ENCODE data around the gene BANF2. TPM values are rescaled to one million over a fixed set of nuclear protein-coding genes. Genes with fewer than 3 reads are reported as not detected.

BANF2 gene
- total and polyA plus RNA-seq, 2 experiments from 2014 or later = not detected

- no peaks in the 10 kb centered on the region for H3K36me3 ChIP-seq (replicated peaks; ENCODE audit: insufficient read depth, low read depth)
- H3K4me1 ChIP-seq (ENCODE audit: insufficient read depth) = peaks cover 39% of the 10 kb centered on the region
- H3K9me3 ChIP-seq (ENCODE audit: low read depth) = no peaks in the 10 kb centered on the region
- no peaks in the 10 kb centered on the region for H3K9me2 ChIP-seq (replicated peaks; ENCODE audit: insufficient read depth)
- no peak for DNase-seq (ENCODE audit: low spot score)
- peaks cover 100% of the 10 kb centered on the region for H4K20me1 ChIP-seq (ENCODE audit: insufficient read depth, poor library complexity, severe bottlenecking)
- no peak overlapping the region for H3K4me2 ChIP-seq
- H2AFZ ChIP-seq = no peak overlapping the region
- 82% methylated on average over 9 of the region's 9 CpGs for WGBS (ENCODE audit: low lambda C conversion rate, missing lambda C conversion rate)
- no peaks in the 10 kb centered on the region for H3K27me3 ChIP-seq
- H3K27ac ChIP-seq = peak overlapping the region; percentile 26
- peaks cover 100% of the 10 kb centered on the region for H3K79me2 ChIP-seq
- H3K4me3 ChIP-seq = no peak overlapping the region
- TF ChIP-seq CTCF (IDR thresholded peaks at IDR 0.05; ENCODE audit: poor library complexity) = no peak
- TF ChIP-seq EZH2 (IDR thresholded peaks at IDR 0.05; ENCODE audit: borderline replicate concordance) = no peak
- no peak for TF ChIP-seq EZH2phosphoT487 (IDR thresholded peaks at IDR 0.05; ENCODE audit: low read depth, severe bottlenecking, unreplicated experiment)
These were observed 24.8 kb upstream of the BANF2 start for GRCh38 chr20:17674722-17675518.

- H3K9me2 ChIP-seq (replicated peaks; ENCODE audit: insufficient read depth) = no peaks in the 10 kb centered on the region
- no peak for DNase-seq (ENCODE audit: low spot score)
- peaks cover 100% of the 10 kb centered on the region for H4K20me1 ChIP-seq (ENCODE audit: insufficient read depth, poor library complexity, severe bottlenecking)
- H3K4me2 ChIP-seq = no peak overlapping the region
- no peaks in the 10 kb centered on the region for H3K36me3 ChIP-seq (replicated peaks; ENCODE audit: insufficient read depth, low read depth)
- H3K4me1 ChIP-seq (ENCODE audit: insufficient read depth) = peaks cover 43% of the 10 kb centered on the region
- H2AFZ ChIP-seq = no peak overlapping the region
- WGBS (ENCODE audit: low lambda C conversion rate, missing lambda C conversion rate) = 94% methylated on average over 13 of the region's 13 CpGs
- no peak overlapping the region for H3K4me3 ChIP-seq
- no peaks in the 10 kb centered on the region for H3K27me3 ChIP-seq
- H3K79me2 ChIP-seq = peaks cover 100% of the 10 kb centered on the region
- TF ChIP-seq CTCF (IDR thresholded peaks at IDR 0.05; ENCODE audit: poor library complexity) (no peak), EZH2phosphoT487 (IDR thresholded peaks at IDR 0.05; ENCODE audit: low read depth, severe bottlenecking, unreplicated experiment) (no peak), EZH2 (IDR thresholded peaks at IDR 0.05; ENCODE audit: borderline replicate concordance) (no peak)
- H3K27ac ChIP-seq = peak overlapping the region; percentile 26
- H3K9me3 ChIP-seq (ENCODE audit: low read depth) = no peaks in the 10 kb centered on the region
These were observed 24.0 kb upstream of the BANF2 start for GRCh38 chr20:17675519-17676377.

GRCh38 chr20:17676378-17676759 is 23.4 kb upstream of the BANF2 start:
- peaks cover 96% of the 10 kb centered on the region for H4K20me1 ChIP-seq (ENCODE audit: insufficient read depth, poor library complexity, severe bottlenecking)
- H3K36me3 ChIP-seq (replicated peaks; ENCODE audit: insufficient read depth, low read depth) = no peaks in the 10 kb centered on the region
- H3K27me3 ChIP-seq = no peaks in the 10 kb centered on the region
- DNase-seq (ENCODE audit: low spot score) = no peak
- H3K9me2 ChIP-seq (replicated peaks; ENCODE audit: insufficient read depth) = no peaks in the 10 kb centered on the region
- no peak overlapping the region for H2AFZ ChIP-seq
- H3K4me1 ChIP-seq (ENCODE audit: insufficient read depth) = peaks cover 43% of the 10 kb centered on the region
- TF ChIP-seq EZH2 (IDR thresholded peaks at IDR 0.05; ENCODE audit: borderline replicate concordance) (no peak), EZH2phosphoT487 (IDR thresholded peaks at IDR 0.05; ENCODE audit: low read depth, severe bottlenecking, unreplicated experiment) (no peak)
- H3K79me2 ChIP-seq = peaks cover 96% of the 10 kb centered on the region
- no peak overlapping the region for H3K4me2 ChIP-seq
- H3K9me3 ChIP-seq (ENCODE audit: low read depth) = no peaks in the 10 kb centered on the region
- no peak overlapping the region for H3K4me3 ChIP-seq
- 94% methylated on average over 4 of the region's 4 CpGs for WGBS (ENCODE audit: low lambda C conversion rate, missing lambda C conversion rate)
- peak overlapping the region; percentile 26 for H3K27ac ChIP-seq

- no peak overlapping the region for H3K4me3 ChIP-seq
- TF ChIP-seq CTCF (IDR thresholded peaks at IDR 0.05; ENCODE audit: poor library complexity) = no peak
- no peak for TF ChIP-seq EZH2phosphoT487 (IDR thresholded peaks at IDR 0.05; ENCODE audit: low read depth, severe bottlenecking, unreplicated experiment)
- TF ChIP-seq EZH2 (IDR thresholded peaks at IDR 0.05; ENCODE audit: borderline replicate concordance) = no peak
- H3K36me3 ChIP-seq (replicated peaks; ENCODE audit: insufficient read depth, low read depth) = no peaks in the 10 kb centered on the region
- no peak for DNase-seq (ENCODE audit: low spot score)
- H3K9me2 ChIP-seq (replicated peaks; ENCODE audit: insufficient read depth) = no peaks in the 10 kb centered on the region
- H3K79me2 ChIP-seq = peaks cover 92% of the 10 kb centered on the region
- no peaks in the 10 kb centered on the region for H3K9me3 ChIP-seq (ENCODE audit: low read depth)
- no peak overlapping the region for H2AFZ ChIP-seq
- peaks cover 43% of the 10 kb centered on the region for H3K4me1 ChIP-seq (ENCODE audit: insufficient read depth)
- 86% methylated on average over 2 of the region's 2 CpGs for WGBS (ENCODE audit: low lambda C conversion rate, missing lambda C conversion rate)
- H3K27me3 ChIP-seq = no peaks in the 10 kb centered on the region
- H4K20me1 ChIP-seq (ENCODE audit: insufficient read depth, poor library complexity, severe bottlenecking) = peaks cover 90% of the 10 kb centered on the region
- H3K27ac ChIP-seq = peak overlapping the region; percentile 26
- H3K4me2 ChIP-seq = no peak overlapping the region
These were observed 22.8 kb upstream of the BANF2 start for GRCh38 chr20:17676942-17677341.

Data from hepatocyte (in vitro differentiated cells).